RWPE2 (cell line): Measurements from ENCODE around the gene CDR2.

Source experiments
- ATAC-seq: fragments of 200-7000 bp; cut with Tn5 transposase; 3 replicates; pipeline ENCODE4 v1.9.1; 2021; ENCODE audit warnings: low read depth
- DNase-seq: peaks from one replicate; pipeline ENCODE4 v3.0.0-alpha.2; 2020; ENCODE audit warnings: low spot score
- H3K27ac ChIP-seq: fragments of 450-650 bp; 2 replicates; pipeline ENCODE4 v1.5.1; 2017; ENCODE audit warnings: mild to moderate bottlenecking; ENCODE audit not compliant: poor library complexity, severe bottlenecking
- H3K27me3 ChIP-seq: fragments of 250-450 bp; sonication (Bioruptor Pico); 2 replicates; pipeline ENCODE4 v1.5.1; 2021; ENCODE audit warnings: mild to moderate bottlenecking, moderate library complexity; ENCODE audit not compliant: insufficient read depth, poor library complexity, severe bottlenecking
- H3K36me3 ChIP-seq: fragments of 250-450 bp; sonication (Bioruptor Pico); 2 replicates; pipeline ENCODE4 v1.5.1; 2020; ENCODE audit warnings: low read depth, mild to moderate bottlenecking, moderate library complexity
- H3K4me1 ChIP-seq: fragments of 250-450 bp; sonication (Bioruptor Pico); 2 replicates; pipeline ENCODE4 v1.5.1; 2021; ENCODE audit warnings: mild to moderate bottlenecking, moderate library complexity; ENCODE audit not compliant: insufficient read depth, poor library complexity, severe bottlenecking
- H3K4me3 ChIP-seq: fragments of 250-450 bp; sonication (Bioruptor Pico); 2 replicates; pipeline ENCODE4 v1.5.1; 2021; ENCODE audit warnings: mild to moderate bottlenecking, moderate library complexity; ENCODE audit not compliant: severe bottlenecking
- H3K9me3 ChIP-seq: fragments of 250-450 bp; sonication (Bioruptor Pico); 2 replicates; pipeline ENCODE4 v1.5.1; 2021; ENCODE audit warnings: mild to moderate bottlenecking, moderate library complexity; ENCODE audit not compliant: severe bottlenecking
- TF ChIP-seq, protein P1 (sequence below): fragments of 450-650 bp; IDR thresholded peaks from one replicate; pipeline ENCODE4 v1.5.1; 2017; ENCODE audit warnings: mild to moderate bottlenecking, moderate library complexity; ENCODE audit not compliant: poor library complexity, severe bottlenecking

CDR2 gene

DNA sequence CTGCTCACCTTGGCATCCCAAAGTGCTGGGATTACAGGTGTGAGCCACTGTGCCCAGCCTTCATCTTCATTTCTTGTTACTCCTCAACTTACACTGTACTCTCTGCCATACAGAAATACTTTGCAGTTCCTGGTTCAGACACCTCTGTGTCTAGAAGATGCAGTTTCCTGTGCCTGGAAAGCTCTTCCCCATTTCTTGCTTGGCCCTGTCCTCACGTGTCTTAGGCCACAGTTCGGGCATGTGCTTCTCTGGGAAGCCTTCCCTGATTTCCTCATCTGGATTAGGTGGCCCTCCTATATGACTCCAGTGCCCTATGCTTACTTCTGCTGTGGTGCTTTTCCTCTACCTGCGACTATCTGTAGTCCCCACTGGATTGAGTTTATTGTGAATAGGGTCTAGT is 26.5 kb upstream of the CDR2 start:
- H3K27me3 ChIP-seq, result no peaks in the 10 kb centered on the region
- DNase-seq (no peak), ATAC-seq (no peak)
- no peaks in the 10 kb centered on the region for H3K36me3 ChIP-seq
- H3K4me1 ChIP-seq, result peaks cover 47% of the 10 kb centered on the region
- TF ChIP-seq, protein P1, sequence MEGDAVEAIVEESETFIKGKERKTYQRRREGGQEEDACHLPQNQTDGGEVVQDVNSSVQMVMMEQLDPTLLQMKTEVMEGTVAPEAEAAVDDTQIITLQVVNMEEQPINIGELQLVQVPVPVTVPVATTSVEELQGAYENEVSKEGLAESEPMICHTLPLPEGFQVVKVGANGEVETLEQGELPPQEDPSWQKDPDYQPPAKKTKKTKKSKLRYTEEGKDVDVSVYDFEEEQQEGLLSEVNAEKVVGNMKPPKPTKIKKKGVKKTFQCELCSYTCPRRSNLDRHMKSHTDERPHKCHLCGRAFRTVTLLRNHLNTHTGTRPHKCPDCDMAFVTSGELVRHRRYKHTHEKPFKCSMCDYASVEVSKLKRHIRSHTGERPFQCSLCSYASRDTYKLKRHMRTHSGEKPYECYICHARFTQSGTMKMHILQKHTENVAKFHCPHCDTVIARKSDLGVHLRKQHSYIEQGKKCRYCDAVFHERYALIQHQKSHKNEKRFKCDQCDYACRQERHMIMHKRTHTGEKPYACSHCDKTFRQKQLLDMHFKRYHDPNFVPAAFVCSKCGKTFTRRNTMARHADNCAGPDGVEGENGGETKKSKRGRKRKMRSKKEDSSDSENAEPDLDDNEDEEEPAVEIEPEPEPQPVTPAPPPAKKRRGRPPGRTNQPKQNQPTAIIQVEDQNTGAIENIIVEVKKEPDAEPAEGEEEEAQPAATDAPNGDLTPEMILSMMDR, result no peak
- peak overlapping the region; percentile 84 for H3K27ac ChIP-seq
- no peaks in the 10 kb centered on the region for H3K9me3 ChIP-seq
- H3K4me3 ChIP-seq, result no peak overlapping the region

DNA sequence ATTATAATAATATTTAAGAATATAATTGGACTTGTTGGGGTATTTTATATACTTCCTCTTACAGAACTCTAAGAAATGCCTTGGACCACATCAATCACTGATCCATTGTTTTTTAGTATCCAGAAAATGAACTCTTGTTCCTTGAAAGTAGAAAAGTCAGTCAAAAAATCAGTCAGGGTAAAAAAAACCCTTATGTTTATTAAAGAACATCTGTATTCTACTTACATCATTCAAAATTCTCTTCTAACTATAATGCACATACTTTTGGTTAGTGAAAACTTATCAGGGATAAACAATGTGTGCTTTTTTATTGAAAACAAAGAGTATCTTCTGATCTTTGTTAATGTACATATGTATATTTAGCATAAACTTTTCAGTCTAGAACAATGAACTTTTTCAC is 23.5 kb upstream of the CDR2 start:
- DNase-seq, result no peak
- Histone ChIP-seq H3K36me3 (no peaks in the 10 kb centered on the region), H3K9me3 (no peaks in the 10 kb centered on the region), H3K27ac (peak overlapping the region; percentile 67), H3K27me3 (no peaks in the 10 kb centered on the region), H3K4me1 (peaks cover 41% of the 10 kb centered on the region), H3K4me3 (no peak overlapping the region)
- no peak for ATAC-seq
- TF ChIP-seq, protein P1, result no peak

DNA sequence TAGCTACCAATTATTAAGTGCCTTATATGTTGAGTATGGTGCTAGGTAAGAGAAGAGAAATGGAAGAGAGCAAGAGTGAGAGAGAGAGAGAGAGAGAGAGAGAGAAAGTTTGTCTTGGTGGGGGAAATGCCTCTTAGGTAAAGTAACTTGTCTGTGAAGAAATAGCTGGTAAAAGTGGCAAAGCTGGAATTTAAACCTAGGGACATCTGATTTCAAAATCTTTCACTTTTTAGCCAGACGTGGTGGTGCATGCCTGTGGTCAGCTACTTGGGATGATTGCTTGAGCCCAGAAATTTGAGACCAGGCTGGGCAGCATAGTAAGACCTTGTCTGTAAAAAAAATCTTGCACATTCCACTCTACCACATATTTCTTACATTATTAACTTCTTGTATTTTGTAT is 23.0 kb upstream of the CDR2 start:
- no peaks in the 10 kb centered on the region for H3K9me3 ChIP-seq
- DNase-seq, result no peak
- H3K27ac ChIP-seq, result peak overlapping the region; percentile 67
- peaks cover 37% of the 10 kb centered on the region for H3K4me1 ChIP-seq
- peak; percentile 92 for ATAC-seq
- no peaks in the 10 kb centered on the region for H3K36me3 ChIP-seq
- no peaks in the 10 kb centered on the region for H3K27me3 ChIP-seq
- H3K4me3 ChIP-seq, result no peak overlapping the region
- TF ChIP-seq, protein P1, result no peak

DNA sequence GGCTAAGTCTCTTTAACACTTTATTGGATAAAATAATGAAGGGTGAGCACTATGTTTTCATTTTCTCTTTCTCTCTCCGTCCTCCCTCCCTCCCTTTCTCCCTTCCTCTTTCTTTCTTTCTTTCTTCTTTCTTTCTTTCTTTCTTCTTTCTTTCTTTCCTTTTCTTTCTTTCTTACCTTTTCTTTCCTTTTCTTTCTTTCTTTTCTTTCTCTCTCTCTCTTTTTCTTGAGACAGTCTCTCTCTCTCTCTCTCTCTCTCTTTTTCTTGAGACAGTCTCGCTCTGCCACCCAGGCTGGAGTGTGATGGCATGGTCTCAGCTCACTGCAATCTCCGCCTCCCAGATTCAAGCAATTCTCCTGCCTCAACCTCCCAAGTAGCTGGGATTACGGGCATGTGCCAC is 21.5 kb upstream of the CDR2 start:
- Histone ChIP-seq H3K36me3 (no peaks in the 10 kb centered on the region), H3K9me3 (no peaks in the 10 kb centered on the region), H3K27me3 (no peaks in the 10 kb centered on the region), H3K4me3 (no peak overlapping the region), H3K4me1 (peaks cover 22% of the 10 kb centered on the region), H3K27ac (no peak overlapping the region)
- no peak for ATAC-seq
- TF ChIP-seq, protein P1, result no peak
- DNase-seq, result no peak

GRCh38 chr16:22394121-22394520 is 19.7 kb upstream of the CDR2 start:
- no peaks in the 10 kb centered on the region for H3K36me3 ChIP-seq
- H3K4me1 ChIP-seq, result peaks cover 20% of the 10 kb centered on the region
- no peaks in the 10 kb centered on the region for H3K27me3 ChIP-seq
- H3K27ac ChIP-seq, result no peak overlapping the region
- ATAC-seq (no peak), DNase-seq (no peak)
- TF ChIP-seq, protein P1, result no peak
- no peak overlapping the region for H3K4me3 ChIP-seq
- H3K9me3 ChIP-seq, result no peaks in the 10 kb centered on the region
